Measurements from ENCODE around the gene SOCS7.
"Not testable (repeated sequence)": the region's sequence is repeated elsewhere in the genome, so short reads cannot be mapped to it uniquely, and the experiment has no call there.

Gene SOCS7

DNA sequence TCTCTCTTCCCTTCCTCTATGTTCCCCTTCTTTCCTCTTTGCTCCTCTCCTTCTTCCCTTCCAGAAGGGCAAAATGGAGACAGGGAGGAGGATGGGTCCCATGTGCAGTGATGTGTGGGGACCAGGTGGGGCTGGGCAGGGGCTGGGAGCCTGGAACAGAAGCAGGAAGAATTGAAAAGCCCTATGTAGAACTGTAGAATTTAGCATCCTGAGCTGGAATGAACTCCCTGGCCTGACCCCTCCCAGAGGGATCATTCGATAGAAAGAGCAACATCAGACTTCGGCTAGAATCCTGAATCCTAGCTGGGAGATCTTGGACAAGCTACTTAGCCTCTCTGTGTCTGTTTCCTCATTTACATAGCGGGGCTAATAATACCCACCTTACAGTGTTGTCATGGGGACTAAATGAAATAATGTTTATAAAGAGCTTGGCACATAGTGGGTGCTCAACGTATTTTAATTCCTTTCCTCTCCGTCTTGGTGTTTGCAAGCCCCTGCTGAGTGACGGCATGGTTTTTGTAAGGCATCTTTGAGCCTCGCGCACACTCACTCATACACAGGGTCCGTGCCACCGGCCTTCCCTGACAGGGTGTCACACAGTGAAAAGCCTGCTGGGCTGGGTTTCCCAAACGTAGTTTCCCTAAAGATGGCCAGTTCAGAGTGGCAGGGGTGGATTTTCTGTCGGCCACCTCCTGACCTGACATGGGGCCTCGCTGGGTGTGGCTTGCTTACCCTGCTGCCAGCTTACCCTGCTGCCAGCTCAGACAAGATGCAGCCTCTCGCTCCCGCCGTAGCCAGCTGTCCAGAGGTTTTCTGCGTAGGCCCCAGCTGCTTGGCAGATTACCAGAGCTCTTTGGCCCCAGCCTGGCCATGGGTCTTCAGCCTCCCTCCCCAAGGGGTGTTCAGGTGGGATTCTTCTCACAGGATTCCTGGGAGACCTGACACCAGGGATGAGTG lies 70.5 kb downstream of the SOCS7 start:
- DNase-seq: no peak

- no peak for DNase-seq
Measured at GRCh38 chr17:38424297-38424972, 72.8 kb downstream of the SOCS7 start.

GRCh38 chr17:38425031-38425430 lies 73.4 kb downstream of the SOCS7 start:
- no peak for DNase-seq

DNA sequence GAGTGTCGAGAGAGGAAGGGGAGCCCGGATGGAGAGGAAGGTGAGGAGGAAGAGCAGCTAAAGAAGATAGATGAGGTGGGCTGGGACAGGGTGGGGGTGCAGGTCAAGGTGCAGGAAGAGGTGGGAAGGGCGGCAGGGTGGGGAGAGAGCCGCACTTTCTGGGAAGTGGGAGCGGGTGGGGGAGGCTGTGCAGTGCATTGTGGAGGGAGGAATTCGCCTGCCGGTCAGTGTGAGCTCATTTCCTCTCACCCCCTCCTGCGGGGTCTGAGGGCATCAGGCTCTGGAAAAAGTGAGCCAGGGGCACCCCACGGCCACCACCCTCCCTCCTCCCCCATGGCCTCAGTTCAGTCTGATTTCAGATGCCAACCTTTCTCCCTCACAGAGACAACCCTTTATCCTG lies 74.1 kb downstream of the SOCS7 start:
- DNase-seq: no peak

DNA sequence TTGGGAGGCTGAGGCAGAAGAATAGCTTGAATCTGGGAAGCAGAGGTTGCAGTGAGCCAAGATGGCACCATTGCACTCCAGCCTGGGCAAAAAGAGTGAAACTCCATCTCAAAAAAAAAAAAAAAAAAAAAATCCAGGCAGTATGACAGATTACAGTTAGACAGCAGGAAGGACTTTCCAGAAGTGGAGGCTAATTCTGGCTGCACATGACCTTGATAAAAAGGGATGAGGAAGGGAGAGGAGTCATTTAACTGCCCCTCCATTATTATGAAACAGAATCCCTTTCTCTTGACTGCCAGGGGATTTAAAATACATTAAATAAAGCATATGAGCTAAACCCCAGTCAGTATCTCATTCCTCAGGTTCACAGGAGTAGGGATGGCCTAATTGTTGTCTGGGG lies 74.8 kb downstream of the SOCS7 start:
- DNase-seq: no peak

DNA sequence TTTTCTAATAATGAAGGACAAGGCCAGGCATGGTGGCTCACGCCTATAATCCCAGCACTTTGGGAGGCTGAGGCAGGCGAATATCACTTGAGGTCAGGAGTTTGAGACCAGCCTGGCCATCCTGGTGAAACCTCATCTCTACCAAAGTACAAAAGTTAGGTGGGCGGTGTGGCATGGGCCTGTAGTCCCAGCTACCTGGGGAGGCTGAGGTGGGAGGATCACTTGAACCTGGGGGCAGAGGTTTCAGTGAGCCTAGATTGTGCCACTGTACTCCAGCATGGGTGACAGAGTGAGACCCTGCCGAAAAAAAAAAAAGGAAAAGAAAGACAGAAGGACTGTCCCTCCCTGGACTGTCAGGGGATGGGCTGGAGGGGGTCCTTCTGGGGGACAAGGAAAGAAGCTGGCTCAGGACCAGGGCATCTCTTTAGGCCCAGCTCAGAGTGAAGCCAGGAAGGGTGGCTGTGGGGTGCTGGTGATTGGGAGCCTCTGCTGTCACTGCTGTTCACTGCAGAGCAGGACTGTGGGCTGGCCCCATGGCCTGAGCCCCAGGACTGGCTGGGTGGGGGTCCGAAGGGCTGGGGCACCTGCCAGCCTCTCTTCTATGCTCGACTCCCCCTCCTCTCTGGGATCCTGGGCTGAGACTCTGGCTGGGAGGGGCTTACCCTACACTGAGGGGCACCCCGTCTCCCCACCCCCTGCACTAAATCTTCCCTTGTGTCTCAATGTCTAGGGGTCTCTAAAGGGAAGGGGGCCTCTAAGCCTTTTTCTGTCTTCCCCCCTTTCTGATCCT lies 75.7 kb downstream of the SOCS7 start:
- DNase-seq: no peak

GRCh38 chr17:38428112-38428642 lies 76.5 kb downstream of the SOCS7 start, which contains the start of gene ARHGAP23:
Gene ARHGAP23 (plus strand): TSS chr17:38428464. CDS start chr17:38428486, 22 bp downstream.
- DNase-seq: no peak

- no peak for DNase-seq
Measured at GRCh38 chr17:38428643-38429371, 77.2 kb downstream of the SOCS7 start.

DNA sequence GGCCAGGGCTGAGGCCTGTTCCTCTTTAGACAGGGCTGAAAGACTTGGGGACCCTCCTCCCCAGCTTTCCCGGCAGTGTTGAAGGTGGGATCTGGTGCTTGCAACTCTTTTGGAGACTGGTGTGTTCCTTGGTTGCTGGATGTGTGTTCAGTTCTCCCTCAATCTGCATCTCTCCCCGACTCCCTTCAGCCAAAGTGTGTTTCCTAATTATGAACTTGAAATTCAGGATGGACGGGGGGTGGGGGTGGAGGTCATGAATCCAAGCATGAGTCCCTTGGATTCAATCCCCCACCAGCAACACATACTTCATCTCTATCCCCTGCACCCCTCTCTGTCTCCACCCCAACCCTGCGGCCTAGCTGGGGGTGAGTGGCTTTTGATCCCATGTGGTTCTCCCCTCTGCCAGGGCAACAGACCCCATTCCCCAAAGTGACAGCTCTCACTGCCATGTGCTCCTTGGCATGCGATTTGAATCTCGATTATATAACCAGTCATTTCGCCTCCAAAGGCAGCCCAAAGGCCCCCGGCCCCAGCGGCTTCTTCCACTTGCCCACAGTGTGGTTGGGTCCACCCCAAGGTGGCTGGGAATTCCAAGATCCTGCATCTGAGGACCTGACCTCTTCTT lies 77.9 kb downstream of the SOCS7 start:
- no peak for DNase-seq

DNA sequence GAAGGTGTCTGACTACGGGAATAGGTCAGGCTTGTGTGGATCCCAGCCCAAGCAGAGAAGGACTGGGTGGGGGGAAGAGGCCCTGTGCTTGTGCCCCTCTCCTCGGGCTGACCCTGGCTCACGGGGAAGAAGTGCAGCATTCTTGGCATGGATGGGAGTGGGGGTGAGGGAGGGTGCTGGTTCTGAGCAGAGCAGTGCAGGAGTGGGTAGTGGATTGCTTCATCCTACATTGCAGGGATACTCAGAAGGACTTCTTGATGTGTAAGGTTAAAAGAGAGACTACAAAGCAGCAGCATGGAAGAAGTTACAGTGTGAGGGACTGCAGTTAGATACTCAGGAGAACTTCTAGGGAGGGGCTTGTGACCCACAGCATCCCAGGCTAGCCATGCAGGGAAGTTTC lies 78.7 kb downstream of the SOCS7 start:
- no peak for DNase-seq

DNA sequence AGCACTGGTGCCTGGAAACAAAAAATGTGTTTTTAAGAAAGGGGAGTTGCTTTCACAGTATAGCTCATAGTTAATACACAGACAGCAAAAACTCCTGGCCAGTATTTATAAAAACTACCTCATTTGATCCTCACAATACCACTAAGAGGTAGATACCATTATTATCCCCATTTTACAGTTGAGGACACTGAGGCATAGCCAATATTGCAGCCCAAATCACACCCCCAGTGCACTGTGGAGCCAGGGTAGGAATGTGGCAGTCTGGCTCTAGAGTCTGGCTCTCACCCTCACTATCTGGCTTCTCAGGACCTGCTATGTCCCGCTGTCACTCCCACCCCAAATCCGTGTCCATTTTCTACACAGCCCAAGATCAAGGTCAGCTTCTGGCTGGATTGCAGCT lies 79.2 kb downstream of the SOCS7 start:
- DNase-seq: no peak

GRCh38 chr17:38431346-38432145 lies 79.9 kb downstream of the SOCS7 start:
- no peak for DNase-seq

- DNase-seq: no peak
Measured at GRCh38 chr17:38434178-38434665, 82.6 kb downstream of the SOCS7 start.

- DNase-seq: no peak
Measured at GRCh38 chr17:38435795-38436194, 84.2 kb downstream of the SOCS7 start.

DNA sequence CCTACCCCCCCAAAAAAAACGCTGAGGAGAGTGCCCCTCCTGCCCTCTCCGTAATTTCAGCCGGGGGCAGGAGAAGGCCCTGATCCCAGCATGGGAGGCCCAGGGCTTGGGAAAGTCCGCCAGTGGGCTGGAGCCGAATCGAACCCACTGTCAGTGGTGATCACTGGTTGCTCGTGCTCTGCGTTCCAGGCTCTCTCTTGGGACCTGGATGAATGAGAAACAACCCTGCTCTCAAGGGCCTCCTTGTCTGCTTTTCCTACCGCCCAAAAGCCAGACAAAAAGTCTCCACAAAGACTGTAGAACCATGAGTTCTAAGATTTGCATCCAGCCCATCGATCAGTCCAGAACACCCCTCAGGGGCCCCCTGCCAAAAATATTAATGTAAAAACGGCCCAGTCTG lies 84.7 kb downstream of the SOCS7 start:
- DNase-seq: no peak

DNA sequence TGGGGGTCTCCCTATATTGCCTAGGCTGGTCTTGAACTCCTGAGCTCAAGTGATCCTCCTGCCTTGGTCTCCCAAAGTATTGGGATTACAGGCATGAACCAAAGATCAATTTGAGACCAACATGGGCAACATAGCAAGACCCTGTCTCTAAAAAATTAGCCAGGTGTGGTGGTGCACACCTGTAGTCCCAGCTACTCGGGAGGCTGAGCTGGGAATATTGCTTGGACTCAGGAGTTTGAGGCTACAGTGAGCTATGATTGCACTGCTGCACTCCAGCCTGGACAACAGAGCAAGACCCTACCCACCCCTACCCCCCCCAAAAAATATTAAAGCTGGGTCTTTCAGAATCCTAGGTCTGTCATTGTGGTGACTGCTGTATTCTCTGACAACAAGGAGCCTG lies 85.7 kb downstream of the SOCS7 start:
- not testable (repeated sequence) for DNase-seq

- no peak for DNase-seq
Measured at GRCh38 chr17:38439436-38439835, 87.8 kb downstream of the SOCS7 start.

- no peak for DNase-seq
Measured at GRCh38 chr17:38440614-38441397, 89.2 kb downstream of the SOCS7 start.

DNA sequence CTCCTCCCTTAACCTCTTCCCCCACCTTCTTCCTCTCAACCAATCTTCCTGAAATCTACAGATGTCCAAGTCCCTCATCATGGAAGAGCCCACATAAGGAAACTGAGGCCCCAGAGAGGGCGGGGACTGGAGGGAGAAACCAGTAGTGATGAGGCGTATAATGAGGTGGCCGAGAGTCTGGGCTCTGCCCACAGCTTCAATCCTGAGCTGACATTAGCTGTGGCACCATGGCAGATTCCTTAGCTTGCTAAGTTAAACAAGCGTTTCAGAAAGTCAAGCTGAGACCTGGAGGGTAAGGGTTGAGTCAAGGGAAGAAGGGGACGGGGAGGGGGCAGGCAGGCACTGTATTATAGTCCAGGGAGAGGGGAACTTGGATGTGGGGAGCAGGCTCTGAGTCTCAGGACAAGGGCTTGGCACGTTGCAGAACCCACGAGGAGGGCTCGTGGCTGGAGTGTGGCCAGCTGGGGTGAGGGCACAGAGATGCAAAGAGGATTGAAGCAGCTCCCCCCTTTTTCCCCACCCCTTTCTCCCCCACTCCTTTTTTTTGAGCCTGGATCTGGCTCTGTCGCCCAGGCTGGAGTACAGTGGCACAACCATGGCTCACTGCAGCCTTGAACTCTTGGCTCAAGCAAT lies 89.9 kb downstream of the SOCS7 start:
- no peak for DNase-seq
